Nephron (organoid): ENCODE measurements around the gene MAG.
A peak's percentile ranks its signal among the peaks of the same experiment; 100 is the strongest.
"Not testable (repeated sequence)": the region's sequence is repeated elsewhere in the genome, so short reads cannot be mapped to it uniquely, and the experiment has no call there.

ENCODE experiments used
- H3K27ac Mint-ChIP-seq, 3 experiments: 2 replicates each; pipeline ENCODE4 v1.8.0; 2020; ENCODE audit warnings: mixed read lengths in 3 of 3, mild to moderate bottlenecking in 2 of 3, moderate library complexity in 1 of 3
- H3K27me3 Mint-ChIP-seq: 2 replicates; pipeline ENCODE4 v1.8.0; 2021; ENCODE audit warnings: low read depth, mild to moderate bottlenecking, moderate library complexity, mixed read lengths
- H3K36me3 Mint-ChIP-seq: 2 replicates; pipeline ENCODE4 v1.8.0; 2020; ENCODE audit warnings: low read depth, mixed read lengths
- H3K4me1 Mint-ChIP-seq: 2 replicates; pipeline ENCODE4 v1.8.0; 2020; ENCODE audit warnings: mixed read lengths
- H3K4me3 Mint-ChIP-seq, 3 experiments: 2 replicates each; pipeline ENCODE4 v1.8.0; 2020; ENCODE audit warnings: mild to moderate bottlenecking in 3 of 3, mixed read lengths in 3 of 3, moderate library complexity in 2 of 3
- H3K9me3 Mint-ChIP-seq: 2 replicates; pipeline ENCODE4 v1.8.0; 2020; ENCODE audit warnings: mixed read lengths
- CTCF ChIP-seq, 3 experiments: fragments of 200-600 bp; sonication (generic); IDR thresholded peaks; one replicate each; pipeline ENCODE4 v1.5.0; 2021; ENCODE audit warnings: antibody characterized with exemption in 3 of 3; ENCODE audit not compliant: unreplicated experiment in 3 of 3

MAG gene

DNA sequence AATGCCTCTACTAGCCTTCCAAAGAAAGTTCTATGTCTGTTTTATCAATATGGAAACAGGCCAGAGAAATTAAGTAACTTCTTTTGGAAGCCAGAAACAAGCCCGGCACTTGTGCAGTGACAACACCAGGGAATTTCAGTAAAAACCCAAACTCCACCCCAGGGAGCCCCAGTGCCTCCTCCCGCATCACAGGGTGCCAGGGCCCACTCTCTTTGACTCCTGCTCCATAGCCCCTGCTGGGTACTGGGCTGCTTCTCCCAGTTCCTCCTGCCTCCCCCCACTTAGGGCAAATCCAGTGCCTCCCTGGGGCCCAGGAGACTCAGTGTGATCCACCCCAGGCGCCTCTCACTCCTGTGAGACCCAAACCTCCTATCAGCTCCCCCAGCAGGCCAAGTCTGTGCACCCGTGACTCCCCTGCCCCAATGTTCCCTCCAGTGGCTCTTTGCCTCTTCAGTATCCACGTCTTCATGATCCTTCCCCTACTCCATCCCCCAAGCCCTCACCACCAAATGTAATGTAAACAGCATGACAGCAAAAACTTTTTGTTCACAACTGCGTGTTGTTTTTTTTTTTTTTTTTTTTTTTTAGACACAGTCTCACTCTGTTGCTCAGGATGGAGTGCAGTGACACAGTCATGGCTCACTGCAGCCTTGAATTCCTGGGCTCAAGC lies 64.0 kb downstream of the MAG start:
- no peak for TF ChIP-seq CTCF (IDR thresholded peaks at IDR 0.05; ENCODE audit: unreplicated experiment in 3 of 3)
- H3K36me3 Mint-ChIP-seq: no peaks in the 10 kb centered on the region

GRCh38 chr19:35357867-35358573 lies 66.1 kb downstream of the MAG start, which contains the start of gene FFAR3:
FFAR3 (plus strand) TSS chr19:35358460; CDS start chr19:35358891, 431 bp downstream.
- H3K27me3 Mint-ChIP-seq: peaks cover 8% of the 10 kb centered on the region
- no peaks in the 10 kb centered on the region for H3K36me3 Mint-ChIP-seq
- H3K4me1 Mint-ChIP-seq: peaks cover 6% of the 10 kb centered on the region
- no peak within 1 kb of the TSS for H3K4me3 Mint-ChIP-seq
- TF ChIP-seq CTCF (IDR thresholded peaks at IDR 0.05; ENCODE audit: unreplicated experiment in 3 of 3): no peak
- no peaks in the 10 kb centered on the region for H3K9me3 Mint-ChIP-seq
- H3K27ac Mint-ChIP-seq: peak within 1 kb of the TSS in 2 of 3 experiments; percentile 7 to 56

More for the DNA sequence above, 64.0 kb downstream of the MAG start:
- H3K4me1 Mint-ChIP-seq: peaks cover 11% of the 10 kb centered on the region
- H3K27ac Mint-ChIP-seq: no peak overlapping the region
- H3K4me3 Mint-ChIP-seq: no peak overlapping the region
- H3K9me3 Mint-ChIP-seq: no peaks in the 10 kb centered on the region
- H3K27me3 Mint-ChIP-seq: peaks cover 8% of the 10 kb centered on the region

DNA sequence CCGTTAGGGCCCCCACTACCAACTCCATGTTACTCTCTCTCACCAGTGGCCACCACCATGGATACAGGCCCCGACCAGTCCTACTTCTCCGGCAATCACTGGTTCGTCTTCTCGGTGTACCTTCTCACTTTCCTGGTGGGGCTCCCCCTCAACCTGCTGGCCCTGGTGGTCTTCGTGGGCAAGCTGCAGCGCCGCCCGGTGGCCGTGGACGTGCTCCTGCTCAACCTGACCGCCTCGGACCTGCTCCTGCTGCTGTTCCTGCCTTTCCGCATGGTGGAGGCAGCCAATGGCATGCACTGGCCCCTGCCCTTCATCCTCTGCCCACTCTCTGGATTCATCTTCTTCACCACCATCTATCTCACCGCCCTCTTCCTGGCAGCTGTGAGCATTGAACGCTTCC lies 66.9 kb downstream of the MAG start:
- H3K4me1 Mint-ChIP-seq, H3K27ac Mint-ChIP-seq, H3K4me3 Mint-ChIP-seq, H3K27me3 Mint-ChIP-seq, H3K36me3 Mint-ChIP-seq, H3K9me3 Mint-ChIP-seq: not testable (repeated sequence)

DNA sequence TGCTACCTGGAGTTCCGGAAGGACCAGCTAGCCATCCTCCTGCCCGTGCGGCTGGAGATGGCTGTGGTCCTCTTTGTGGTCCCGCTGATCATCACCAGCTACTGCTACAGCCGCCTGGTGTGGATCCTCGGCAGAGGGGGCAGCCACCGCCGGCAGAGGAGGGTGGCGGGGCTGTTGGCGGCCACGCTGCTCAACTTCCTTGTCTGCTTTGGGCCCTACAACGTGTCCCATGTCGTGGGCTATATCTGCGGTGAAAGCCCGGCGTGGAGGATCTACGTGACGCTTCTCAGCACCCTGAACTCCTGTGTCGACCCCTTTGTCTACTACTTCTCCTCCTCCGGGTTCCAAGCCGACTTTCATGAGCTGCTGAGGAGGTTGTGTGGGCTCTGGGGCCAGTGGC lies 67.4 kb downstream of the MAG start:
- not testable (repeated sequence) for H3K27ac Mint-ChIP-seq, H3K36me3 Mint-ChIP-seq, H3K27me3 Mint-ChIP-seq

DNA sequence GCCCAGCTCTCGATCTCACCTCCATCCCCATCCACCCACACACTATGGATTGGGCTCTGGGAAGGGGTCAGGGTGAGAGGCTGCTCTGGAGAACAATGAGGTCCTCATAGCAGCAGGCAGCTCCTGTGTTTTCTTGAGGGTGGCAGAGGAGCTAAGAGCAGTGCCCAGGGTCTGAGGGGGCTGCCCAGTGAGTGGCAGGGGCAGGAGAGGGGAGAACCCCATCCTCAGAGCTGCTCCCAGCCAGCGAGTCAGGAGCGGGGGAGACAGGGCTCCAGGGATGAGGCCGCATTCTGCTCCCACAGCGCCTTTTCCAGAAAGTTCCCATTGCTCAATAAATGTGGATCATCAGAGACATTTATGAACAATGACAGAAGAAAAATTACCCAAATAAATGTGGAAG lies 68.1 kb downstream of the MAG start:
- H3K27ac Mint-ChIP-seq, H3K27me3 Mint-ChIP-seq, H3K9me3 Mint-ChIP-seq, H3K36me3 Mint-ChIP-seq, H3K4me1 Mint-ChIP-seq, H3K4me3 Mint-ChIP-seq: not testable (repeated sequence)

More for the DNA sequence above, 67.4 kb downstream of the MAG start:
- not testable (repeated sequence) for H3K4me1 Mint-ChIP-seq, H3K9me3 Mint-ChIP-seq, H3K4me3 Mint-ChIP-seq

DNA sequence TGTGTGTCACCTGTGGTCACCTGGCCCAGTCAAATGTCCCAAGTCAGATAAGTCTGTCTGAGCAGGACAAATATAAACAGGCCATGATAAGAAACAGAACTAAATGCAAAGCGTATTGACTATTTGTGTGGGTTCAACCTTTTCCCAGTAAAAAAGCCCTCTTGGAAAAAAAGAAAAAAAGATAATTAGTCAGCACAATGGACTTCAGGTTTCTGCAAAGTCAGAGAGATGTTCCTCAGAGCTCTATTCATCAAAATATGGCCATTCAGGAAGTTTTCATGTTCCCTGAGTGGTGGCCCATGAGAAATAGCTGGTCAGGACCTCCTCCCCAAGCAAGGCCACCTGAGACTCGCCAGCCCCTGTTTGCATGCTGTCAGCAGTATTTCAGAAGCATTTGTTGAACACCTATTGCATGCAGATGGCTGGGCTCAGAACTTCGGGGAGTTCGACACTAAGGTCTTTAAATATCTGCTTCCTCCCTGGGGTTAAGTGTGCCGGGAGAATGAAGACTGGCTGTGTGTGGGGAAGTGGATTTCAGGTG lies 69.0 kb downstream of the MAG start:
- H3K4me3 Mint-ChIP-seq: no peak overlapping the region
- no peaks in the 10 kb centered on the region for H3K9me3 Mint-ChIP-seq
- peaks cover 6% of the 10 kb centered on the region for H3K4me1 Mint-ChIP-seq
- no peak for TF ChIP-seq CTCF (IDR thresholded peaks at IDR 0.05; ENCODE audit: unreplicated experiment in 3 of 3)
- peaks cover 8% of the 10 kb centered on the region for H3K27me3 Mint-ChIP-seq
- no peak overlapping the region for H3K27ac Mint-ChIP-seq
- H3K36me3 Mint-ChIP-seq: no peaks in the 10 kb centered on the region

GRCh38 chr19:35362261-35363000 lies 70.5 kb downstream of the MAG start:
- no peak overlapping the region for H3K4me3 Mint-ChIP-seq
- no peaks in the 10 kb centered on the region for H3K36me3 Mint-ChIP-seq
- H3K9me3 Mint-ChIP-seq: no peaks in the 10 kb centered on the region
- H3K27ac Mint-ChIP-seq: no peak overlapping the region
- peaks cover 4% of the 10 kb centered on the region for H3K27me3 Mint-ChIP-seq
- peaks cover 6% of the 10 kb centered on the region for H3K4me1 Mint-ChIP-seq
- TF ChIP-seq CTCF (IDR thresholded peaks at IDR 0.05; ENCODE audit: unreplicated experiment in 3 of 3): no peak
